ENCODE measurements around the gene CLRN3. TPM values are rescaled to one million over a fixed set of nuclear protein-coding genes. Genes with fewer than 3 reads are reported as not detected.

CLRN3 gene
- total and polyA plus RNA-seq, 2 donors (not counting 1 experiment from before 2014, with no cell fraction given), result not detected

DNA sequence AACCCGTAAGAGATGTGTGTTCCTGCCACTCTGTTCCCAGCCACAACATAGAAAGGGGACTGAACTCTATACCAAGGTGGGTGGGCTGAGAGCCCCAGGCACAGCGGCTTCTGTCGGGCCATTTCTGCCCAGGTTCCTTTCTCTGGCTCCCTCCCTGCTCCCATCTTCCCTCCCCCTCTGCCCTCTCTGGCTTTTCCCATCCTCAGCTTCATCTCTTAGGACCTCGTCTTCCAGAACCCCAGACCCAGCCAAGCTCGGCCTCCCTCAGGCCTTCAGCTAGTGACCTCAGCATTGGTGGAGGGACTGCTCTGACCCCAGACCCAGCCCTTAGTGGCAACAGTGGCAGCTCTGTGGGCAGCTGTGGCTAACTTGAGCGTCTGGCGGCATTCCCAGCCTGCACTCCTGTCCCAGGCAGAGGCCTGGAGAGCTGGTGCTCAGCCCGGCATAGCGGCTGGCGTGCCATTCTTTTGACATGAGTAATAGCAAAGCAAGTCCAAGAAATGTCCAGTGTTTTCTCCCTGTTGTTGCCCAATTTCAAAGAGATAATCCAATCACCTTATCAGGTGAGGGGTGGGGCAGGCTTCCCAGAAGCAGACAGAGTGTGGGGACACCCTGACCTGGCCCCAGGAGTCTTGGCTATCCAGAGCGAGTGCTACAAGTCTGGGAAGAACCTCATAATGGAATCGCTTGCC, 30.1 kb upstream of the CLRN3 start:
- no peak overlapping the region for H2AFZ ChIP-seq (ENCODE audit: insufficient read depth, low read depth, low read length, poor library complexity, severe bottlenecking)
- peaks cover 7 to 12% of the 10 kb centered on the region in 2 donors for H3K4me1 ChIP-seq (ENCODE audit: control insufficient read depth in 2 of 2, insufficient read depth in 2 of 2, low read length in 2 of 2)
- Mint-ChIP-seq H3K9me3 (ENCODE audit: insufficient read depth) (no peaks in the 10 kb centered on the region), H3K27me3 (no peaks in the 10 kb centered on the region), H3K27ac (no peak overlapping the region), H3K4me3 (no peak overlapping the region), H3K4me1 (peaks cover 12% of the 10 kb centered on the region)
- H3K4me3 ChIP-seq (ENCODE audit: control extremely low read depth in 1 of 5, extremely low read depth in 1 of 5, insufficient read depth in 1 of 5, low read depth in 2 of 5, low read length in 4 of 5), result no peak overlapping the region
- DNase-seq, result no peak
- TF ChIP-seq, protein P1, sequence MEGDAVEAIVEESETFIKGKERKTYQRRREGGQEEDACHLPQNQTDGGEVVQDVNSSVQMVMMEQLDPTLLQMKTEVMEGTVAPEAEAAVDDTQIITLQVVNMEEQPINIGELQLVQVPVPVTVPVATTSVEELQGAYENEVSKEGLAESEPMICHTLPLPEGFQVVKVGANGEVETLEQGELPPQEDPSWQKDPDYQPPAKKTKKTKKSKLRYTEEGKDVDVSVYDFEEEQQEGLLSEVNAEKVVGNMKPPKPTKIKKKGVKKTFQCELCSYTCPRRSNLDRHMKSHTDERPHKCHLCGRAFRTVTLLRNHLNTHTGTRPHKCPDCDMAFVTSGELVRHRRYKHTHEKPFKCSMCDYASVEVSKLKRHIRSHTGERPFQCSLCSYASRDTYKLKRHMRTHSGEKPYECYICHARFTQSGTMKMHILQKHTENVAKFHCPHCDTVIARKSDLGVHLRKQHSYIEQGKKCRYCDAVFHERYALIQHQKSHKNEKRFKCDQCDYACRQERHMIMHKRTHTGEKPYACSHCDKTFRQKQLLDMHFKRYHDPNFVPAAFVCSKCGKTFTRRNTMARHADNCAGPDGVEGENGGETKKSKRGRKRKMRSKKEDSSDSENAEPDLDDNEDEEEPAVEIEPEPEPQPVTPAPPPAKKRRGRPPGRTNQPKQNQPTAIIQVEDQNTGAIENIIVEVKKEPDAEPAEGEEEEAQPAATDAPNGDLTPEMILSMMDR (IDR thresholded peaks at IDR 0.05), result no peak
- TF ChIP-seq EZH2 (IDR thresholded peaks at IDR 0.05; ENCODE audit: borderline replicate concordance, insufficient read depth, low read depth, low read length, poor library complexity, severe bottlenecking), result no peak
- H3K27ac ChIP-seq (ENCODE audit: low read length in 2 of 2), result no peak overlapping the region
- 87% methylated on average over 11 of the region's 12 CpGs for WGBS (ENCODE audit: insufficient coverage)
- no peak overlapping the region for H3K4me2 ChIP-seq (replicated peaks; ENCODE audit: low read depth, low read length, poor library complexity, severe bottlenecking)
- H4K20me1 ChIP-seq (ENCODE audit: control insufficient read depth, insufficient read depth, low read length, poor library complexity, severe bottlenecking), result no peaks in the 10 kb centered on the region
- peaks cover 0 to 3% (median 0%) of the 10 kb centered on the region in 4 experiments for H3K27me3 ChIP-seq (replicated peaks in 1 of 4; ENCODE audit: control extremely low read depth in 1 of 4, control insufficient read depth in 3 of 4, insufficient read depth in 4 of 4, low read length in 3 of 4)
- no peaks in the 10 kb centered on the region for H3K79me2 ChIP-seq (ENCODE audit: control insufficient read depth, insufficient read depth, low read length)
- no peak for ATAC-seq (ENCODE audit: low read depth)
- POLR2A ChIA-PET, result no interaction called here
- no peak overlapping the region for H3K9ac ChIP-seq (ENCODE audit: low read length)
- CTCF ChIA-PET, result no interaction called here
- intact Hi-C loops (cut with micrococcal nuclease), result no loop called here
- H3K36me3 ChIP-seq (replicated peaks in 1 of 2; ENCODE audit: control extremely low read depth in 1 of 2, control insufficient read depth in 1 of 2, extremely low read depth in 1 of 2, insufficient read depth in 2 of 2, low read length in 1 of 2), result no peaks in the 10 kb centered on the region
- H3K9me3 ChIP-seq (ENCODE audit: control extremely low read depth in 1 of 3, control insufficient read depth in 2 of 3, insufficient read depth in 1 of 3, low read length in 2 of 3), result no peaks in the 10 kb centered on the region

DNA sequence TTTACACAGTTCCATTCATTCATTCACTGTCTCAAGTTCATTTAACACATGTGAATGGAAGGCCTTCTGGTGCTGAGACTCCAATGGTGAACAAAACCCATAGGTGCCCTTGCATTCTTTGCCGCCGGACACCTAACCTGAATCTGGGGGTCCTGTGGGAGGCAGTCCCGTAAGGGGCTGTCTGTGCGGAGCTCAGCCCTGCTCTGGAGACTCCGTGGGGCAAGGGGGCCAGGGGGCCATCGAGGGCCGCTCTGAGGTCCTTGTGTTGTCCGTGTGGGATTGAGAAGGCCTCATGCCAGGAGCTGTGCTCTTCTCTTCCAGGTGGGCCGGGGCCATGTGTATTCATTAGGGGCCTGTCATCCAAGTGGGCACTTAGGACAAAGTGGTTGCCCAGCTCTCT, 29.5 kb upstream of the CLRN3 start:
- Mint-ChIP-seq H3K4me1 (peaks cover 12% of the 10 kb centered on the region), H3K27me3 (no peaks in the 10 kb centered on the region), H3K27ac (no peak overlapping the region), H3K9me3 (ENCODE audit: insufficient read depth) (no peaks in the 10 kb centered on the region), H3K4me3 (no peak overlapping the region)
- no peak overlapping the region for H2AFZ ChIP-seq (ENCODE audit: insufficient read depth, low read depth, low read length, poor library complexity, severe bottlenecking)
- no peaks in the 10 kb centered on the region for H3K79me2 ChIP-seq (ENCODE audit: control insufficient read depth, insufficient read depth, low read length)
- TF ChIP-seq, protein P1 (IDR thresholded peaks at IDR 0.05), result no peak
- no peak for TF ChIP-seq EZH2 (IDR thresholded peaks at IDR 0.05; ENCODE audit: borderline replicate concordance, insufficient read depth, low read depth, low read length, poor library complexity, severe bottlenecking)
- no peak for DNase-seq
- CTCF ChIA-PET, result no interaction called here
- no peak overlapping the region for H3K4me3 ChIP-seq (ENCODE audit: control extremely low read depth in 1 of 5, extremely low read depth in 1 of 5, insufficient read depth in 1 of 5, low read depth in 2 of 5, low read length in 4 of 5)
- H3K9me3 ChIP-seq (ENCODE audit: control extremely low read depth in 1 of 3, control insufficient read depth in 2 of 3, insufficient read depth in 1 of 3, low read length in 2 of 3), result no peaks in the 10 kb centered on the region
- POLR2A ChIA-PET, result no interaction called here
- peaks cover 7 to 12% of the 10 kb centered on the region in 2 donors for H3K4me1 ChIP-seq (ENCODE audit: control insufficient read depth in 2 of 2, insufficient read depth in 2 of 2, low read length in 2 of 2)
- H3K36me3 ChIP-seq (replicated peaks in 1 of 2; ENCODE audit: control extremely low read depth in 1 of 2, control insufficient read depth in 1 of 2, extremely low read depth in 1 of 2, insufficient read depth in 2 of 2, low read length in 1 of 2), result no peaks in the 10 kb centered on the region
- no peak for ATAC-seq (ENCODE audit: low read depth)
- WGBS (ENCODE audit: insufficient coverage), result 96% methylated on average over 9 of the region's 9 CpGs
- peaks cover 0 to 3% (median 0%) of the 10 kb centered on the region in 4 experiments for H3K27me3 ChIP-seq (replicated peaks in 1 of 4; ENCODE audit: control extremely low read depth in 1 of 4, control insufficient read depth in 3 of 4, insufficient read depth in 4 of 4, low read length in 3 of 4)
- intact Hi-C loops (cut with micrococcal nuclease), result no loop called here
- H3K27ac ChIP-seq (ENCODE audit: low read length in 2 of 2), result no peak overlapping the region
- H3K4me2 ChIP-seq (replicated peaks; ENCODE audit: low read depth, low read length, poor library complexity, severe bottlenecking), result no peak overlapping the region
- no peak overlapping the region for H3K9ac ChIP-seq (ENCODE audit: low read length)
- no peaks in the 10 kb centered on the region for H4K20me1 ChIP-seq (ENCODE audit: control insufficient read depth, insufficient read depth, low read length, poor library complexity, severe bottlenecking)

Data from B cell (primary cell).